Measurements from ENCODE around the gene TAF13.

- TF ChIP-seq ZFX (IDR thresholded peaks at IDR 0.05) = no peak
- TF ChIP-seq ZBTB33 (IDR thresholded peaks at IDR 0.05; ENCODE audit: extremely low read depth, insufficient replicate concordance, low read length) = no peak
- TF ChIP-seq SRF (IDR thresholded peaks at IDR 0.05; ENCODE audit: low read depth) = no peak
- TF ChIP-seq, protein P1, sequence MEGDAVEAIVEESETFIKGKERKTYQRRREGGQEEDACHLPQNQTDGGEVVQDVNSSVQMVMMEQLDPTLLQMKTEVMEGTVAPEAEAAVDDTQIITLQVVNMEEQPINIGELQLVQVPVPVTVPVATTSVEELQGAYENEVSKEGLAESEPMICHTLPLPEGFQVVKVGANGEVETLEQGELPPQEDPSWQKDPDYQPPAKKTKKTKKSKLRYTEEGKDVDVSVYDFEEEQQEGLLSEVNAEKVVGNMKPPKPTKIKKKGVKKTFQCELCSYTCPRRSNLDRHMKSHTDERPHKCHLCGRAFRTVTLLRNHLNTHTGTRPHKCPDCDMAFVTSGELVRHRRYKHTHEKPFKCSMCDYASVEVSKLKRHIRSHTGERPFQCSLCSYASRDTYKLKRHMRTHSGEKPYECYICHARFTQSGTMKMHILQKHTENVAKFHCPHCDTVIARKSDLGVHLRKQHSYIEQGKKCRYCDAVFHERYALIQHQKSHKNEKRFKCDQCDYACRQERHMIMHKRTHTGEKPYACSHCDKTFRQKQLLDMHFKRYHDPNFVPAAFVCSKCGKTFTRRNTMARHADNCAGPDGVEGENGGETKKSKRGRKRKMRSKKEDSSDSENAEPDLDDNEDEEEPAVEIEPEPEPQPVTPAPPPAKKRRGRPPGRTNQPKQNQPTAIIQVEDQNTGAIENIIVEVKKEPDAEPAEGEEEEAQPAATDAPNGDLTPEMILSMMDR (IDR thresholded peaks at IDR 0.05 in 2 of 3, conservative IDR thresholded peaks at IDR 0.05 in 1 of 3; ENCODE audit: borderline replicate concordance in 1 of 3, insufficient read depth in 1 of 3, low read depth in 2 of 3, low read length in 2 of 3) = no peak
- TF ChIP-seq POLR2A (IDR thresholded peaks at IDR 0.05; ENCODE audit: borderline replicate concordance, extremely low read depth, insufficient read depth, insufficient read length) = no peak
- no peak for TF ChIP-seq POLR2AphosphoS5 (IDR thresholded peaks at IDR 0.05; ENCODE audit: low read depth, low read length)
- TF ChIP-seq SP1 (IDR thresholded peaks at IDR 0.05; ENCODE audit: low read depth) = no peak
- TF ChIP-seq REST (IDR thresholded peaks at IDR 0.05; ENCODE audit: low read depth) = no peak
- TF ChIP-seq CBX3 (IDR thresholded peaks at IDR 0.05; ENCODE audit: low read depth) = no peak
- TF ChIP-seq YY1 (IDR thresholded peaks at IDR 0.05; ENCODE audit: extremely low read depth, insufficient replicate concordance, low read depth, low read length) = no peak
- no peak for TF ChIP-seq TCF7L2 (IDR thresholded peaks at IDR 0.05; ENCODE audit: borderline replicate concordance, extremely low read depth, insufficient read depth, insufficient read length)
- no peak for TF ChIP-seq EZH2 (IDR thresholded peaks at IDR 0.05)
Observed at GRCh38 chr1:109114342-109114674, 38.5 kb upstream of the TAF13 start.
